Activated gamma-delta T cell treated with anti-CD3 and anti-CD28 coated beads, Interleukin-2, amount 50 U/mL, for 16 hours (primary cell): ENCODE measurements around the gene IL3RA.
"Not testable (repeated sequence)": the region's sequence is repeated elsewhere in the genome, so short reads cannot be mapped to it uniquely, and the experiment has no call there.

ENCODE experiments used
- DNase-seq: peaks from one replicate; pipeline ENCODE4 v3.0.0-alpha.2; 2020; ENCODE audit warnings: low read depth

The IL3RA gene

DNA sequence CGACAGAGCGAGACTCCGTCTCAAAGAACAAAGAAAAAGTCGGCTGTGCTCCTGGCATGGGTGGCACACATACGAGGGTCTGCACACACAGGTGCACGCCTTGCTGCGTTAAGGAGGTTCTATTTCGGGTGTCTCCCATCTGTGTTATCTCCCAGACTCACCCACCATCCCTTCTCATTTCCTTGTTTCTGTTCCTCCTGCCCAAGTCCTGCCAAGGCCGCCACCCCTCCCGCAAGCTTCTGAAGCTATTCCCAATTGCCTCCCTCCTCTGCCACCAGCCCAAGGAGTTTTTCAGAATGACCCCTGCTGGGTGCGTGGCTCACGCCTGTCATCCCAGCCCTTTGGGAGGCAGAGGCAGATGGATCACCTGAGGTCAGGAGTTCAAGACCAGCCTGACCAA is 6.0 kb upstream of the IL3RA start:
- DNase-seq: no peak

GRCh38 chrX:1332433-1332832 is 4.2 kb upstream of the IL3RA start:
- DNase-seq: not testable (repeated sequence)

DNA sequence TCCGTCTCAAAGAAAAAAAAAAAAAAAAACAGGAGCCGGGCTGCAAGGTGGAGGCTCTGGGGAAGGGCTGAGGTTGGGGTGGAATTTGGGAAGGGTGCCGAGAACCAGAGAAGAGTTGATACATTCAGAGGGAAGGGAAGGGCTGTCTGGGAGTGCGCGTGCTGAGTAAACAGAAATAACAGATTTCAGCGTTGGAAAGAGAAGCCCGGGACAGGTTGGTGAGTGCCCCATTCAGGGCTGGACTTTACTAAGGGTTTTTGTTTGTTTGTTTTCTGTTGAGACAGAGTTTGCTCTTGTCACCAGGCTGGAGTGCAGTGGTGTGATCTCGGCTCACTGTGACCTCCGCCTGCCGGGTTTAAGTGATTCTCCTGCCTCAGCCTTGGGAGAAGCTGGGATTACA is 1.7 kb upstream of the IL3RA start:
- DNase-seq: no peak

GRCh38 chrX:1336948-1337779 is 579 bp downstream of the IL3RA start:
- DNase-seq: no peak

DNA sequence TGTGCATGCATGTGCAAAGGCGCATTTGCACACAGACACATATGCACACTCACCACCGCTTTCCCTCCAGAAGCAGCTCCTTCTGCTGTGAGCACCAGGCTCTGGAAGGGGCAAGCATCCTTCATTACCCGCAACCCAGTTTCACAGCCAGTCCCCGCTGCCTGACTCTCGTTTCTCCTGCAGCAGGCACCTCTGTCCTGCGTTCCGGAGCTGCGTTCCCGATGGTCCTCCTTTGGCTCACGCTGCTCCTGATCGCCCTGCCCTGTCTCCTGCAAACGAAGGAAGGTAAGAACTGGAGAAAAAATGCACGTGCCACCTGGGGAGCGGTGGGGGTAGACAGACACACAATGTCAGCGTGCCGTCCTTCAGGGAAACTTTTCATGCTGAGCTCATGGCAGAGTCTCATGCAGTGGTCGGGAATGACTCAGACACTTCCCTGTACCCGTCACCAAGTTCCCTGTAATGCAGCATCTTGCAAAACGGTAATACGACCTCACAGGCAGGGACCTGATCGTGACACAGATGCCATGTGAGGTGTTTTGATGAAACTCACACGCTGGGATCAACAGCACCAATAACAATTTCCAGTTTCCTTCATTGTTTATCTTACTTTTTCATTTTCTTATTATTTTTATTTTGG is 5.1 kb downstream of the IL3RA start:
- DNase-seq: no peak

DNA sequence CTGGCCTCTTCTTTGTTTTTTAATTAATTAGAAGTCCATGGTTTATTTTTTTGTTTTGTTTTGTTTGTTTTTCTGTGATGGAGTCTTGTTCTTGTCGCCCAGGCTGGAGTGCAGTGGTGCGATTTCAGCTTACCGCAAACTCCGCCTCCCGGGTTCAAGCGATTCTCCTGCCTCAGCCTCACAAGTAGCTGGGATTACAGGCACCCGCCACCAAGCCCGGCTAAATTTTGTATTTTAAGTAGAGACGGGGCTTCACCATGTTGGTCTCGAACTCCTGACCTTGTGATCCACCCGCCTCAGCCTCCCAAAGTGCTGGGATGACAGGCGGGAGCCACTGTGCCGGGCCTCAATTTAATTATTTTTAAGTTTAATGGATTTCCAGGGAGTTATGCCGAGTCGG is 13.0 kb downstream of the IL3RA start:
- DNase-seq: not testable (repeated sequence)

GRCh38 chrX:1351981-1352714 is 15.6 kb downstream of the IL3RA start:
- DNase-seq: no peak

GRCh38 chrX:1354036-1355019 is 17.7 kb downstream of the IL3RA start:
- no peak for DNase-seq

GRCh38 chrX:1355131-1356046 is 18.8 kb downstream of the IL3RA start:
- DNase-seq: no peak

- DNase-seq: no peak
Measured at GRCh38 chrX:1357993-1358392, 21.4 kb downstream of the IL3RA start.

DNA sequence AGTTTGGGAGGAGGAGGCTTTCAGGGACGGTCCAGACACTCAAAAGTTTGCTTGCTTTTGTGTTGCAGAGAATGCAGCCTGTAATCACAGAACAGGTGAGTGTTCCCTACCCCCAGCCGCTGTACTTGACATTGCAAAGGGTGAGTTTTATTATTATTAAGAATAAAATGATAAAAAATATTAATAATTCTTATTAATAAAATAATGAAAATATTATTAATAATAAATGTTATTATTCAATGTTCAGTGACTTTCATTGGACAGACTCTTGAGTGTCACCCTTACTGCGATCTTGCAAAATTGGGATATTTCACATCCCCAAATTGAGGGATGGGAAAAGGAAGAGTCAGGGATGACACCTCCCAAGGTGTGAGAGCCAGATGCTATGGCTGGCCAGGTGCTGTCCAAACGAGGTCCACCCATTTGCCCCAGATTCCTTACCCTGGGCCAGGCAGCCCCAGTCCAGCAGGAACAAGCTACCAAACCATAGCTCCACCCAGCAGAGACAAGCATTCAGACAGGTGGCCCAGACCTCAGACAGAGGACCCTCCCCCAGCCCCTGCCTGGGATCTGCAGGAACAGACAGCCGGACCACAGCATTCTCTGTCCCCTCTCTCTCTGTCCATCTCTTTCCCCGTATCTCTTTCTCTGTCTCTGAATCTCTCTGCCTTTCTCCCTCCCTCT is 22.4 kb downstream of the IL3RA start:
- no peak for DNase-seq

DNA sequence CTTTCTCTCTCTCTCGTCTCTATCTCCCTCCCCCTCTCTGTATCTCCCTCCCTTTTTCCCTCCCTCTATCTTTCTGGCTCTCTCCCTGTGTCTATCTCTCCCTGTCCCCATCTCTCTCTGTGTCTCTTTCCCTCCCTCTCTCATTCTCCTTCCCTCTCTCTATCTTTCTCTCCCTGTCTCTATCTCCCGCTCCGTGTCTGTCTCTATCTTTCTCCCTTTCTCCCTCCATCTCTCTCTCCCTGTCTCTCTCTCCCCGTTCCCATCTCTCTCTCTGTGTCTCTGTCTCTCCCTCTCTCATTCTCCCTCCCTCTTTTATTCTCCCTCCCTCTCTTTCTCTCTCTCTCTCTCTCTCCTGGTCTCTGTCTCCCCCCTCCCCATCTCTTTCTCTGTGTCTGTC is 22.9 kb downstream of the IL3RA start:
- DNase-seq: no peak

GRCh38 chrX:1360171-1360570 is 23.6 kb downstream of the IL3RA start:
- DNase-seq: no peak

- no peak for DNase-seq
Measured at GRCh38 chrX:1361275-1361674, 24.7 kb downstream of the IL3RA start.

- no peak for DNase-seq
Measured at GRCh38 chrX:1361910-1362309, 25.3 kb downstream of the IL3RA start.

DNA sequence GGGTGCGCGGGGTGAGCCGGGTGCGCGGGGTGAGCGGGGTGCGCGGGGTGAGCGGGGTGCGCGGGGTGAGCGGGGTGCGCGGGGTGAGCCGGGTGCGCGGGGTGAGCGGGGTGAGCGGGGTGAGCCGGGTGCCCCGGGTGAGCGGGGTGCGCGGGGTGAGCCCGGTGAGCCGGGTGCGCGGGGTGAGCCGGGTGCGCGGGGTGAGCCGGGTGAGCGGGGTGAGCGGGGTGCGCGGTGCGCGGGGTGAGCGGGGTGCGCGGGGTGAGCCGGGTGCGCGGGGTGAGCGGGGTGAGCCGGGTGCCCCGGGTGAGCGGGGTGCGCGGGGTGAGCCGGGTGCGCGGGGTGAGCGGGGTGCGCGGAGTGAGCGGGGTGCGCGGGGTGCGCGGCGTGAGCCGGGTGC is 29.8 kb downstream of the IL3RA start:
- not testable (repeated sequence) for DNase-seq

DNA sequence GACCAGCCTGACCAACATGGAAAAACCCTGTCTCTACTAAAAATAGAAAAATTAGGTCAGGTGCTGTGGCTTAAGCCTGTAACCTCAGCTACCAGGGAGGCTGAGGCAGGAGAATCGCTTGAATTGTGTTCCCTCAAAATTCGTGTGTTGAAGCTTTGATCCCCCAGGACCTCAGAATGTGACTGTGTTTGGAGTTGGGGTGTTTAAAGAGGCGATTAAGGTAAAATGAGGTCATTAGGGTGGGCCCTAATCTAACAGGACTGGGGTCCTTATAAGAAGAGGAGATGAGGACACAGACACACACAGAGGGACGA is 31.8 kb downstream of the IL3RA start:
- DNase-seq: no peak

GRCh38 chrX:1378306-1378759 is 41.7 kb downstream of the IL3RA start:
- DNase-seq: no peak

DNA sequence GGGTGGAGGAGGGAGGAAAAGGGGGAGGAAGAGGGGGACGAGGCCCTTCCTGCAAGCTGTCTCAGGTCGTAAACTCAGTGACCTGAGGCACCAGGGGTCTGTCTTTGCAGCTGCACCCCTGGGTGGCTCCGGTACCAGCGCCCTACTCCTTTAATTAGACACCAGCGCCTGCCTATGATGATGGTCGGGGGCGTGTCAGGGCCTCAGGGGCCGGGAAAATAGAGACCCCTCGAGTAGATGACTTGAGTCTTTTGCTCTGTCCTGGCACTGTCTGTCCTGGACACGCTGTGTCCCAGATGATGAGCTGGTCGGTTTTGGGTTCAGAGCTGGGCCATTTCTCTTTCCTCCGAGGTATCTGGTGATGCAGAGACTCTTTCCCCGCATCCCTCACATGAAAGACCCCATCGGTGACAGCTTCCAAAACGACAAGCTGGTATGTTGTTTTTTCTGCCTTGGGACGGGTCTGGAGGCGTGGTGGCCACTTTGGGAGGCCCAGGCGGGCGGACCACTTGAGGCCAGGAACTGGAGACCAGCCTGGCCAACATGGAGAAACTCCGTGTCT is 44.2 kb downstream of the IL3RA start:
- DNase-seq: no peak
